T1000 (cell line): ENCODE results near the gene NEDD4L.

Source experiments
- DNase-seq: peaks from one replicate; lab custom pipeline; 2025; ENCODE audit warnings: mixed read lengths; lab: John Stamatoyannopoulos, UW

Gene NEDD4L

GRCh38 chr18:58186258-58186948, 142.4 kb downstream of the NEDD4L start:
- DNase-seq = peak; percentile 21

GRCh38 chr18:58187674-58188073, 143.6 kb downstream of the NEDD4L start:
- DNase-seq = no peak

GRCh38 chr18:58188996-58189395, 145.0 kb downstream of the NEDD4L start:
- no peak for DNase-seq

- no peak for DNase-seq
Observed at GRCh38 chr18:58190842-58191530, 147.0 kb downstream of the NEDD4L start.

- DNase-seq = no peak
Observed at GRCh38 chr18:58191626-58192025, 147.6 kb downstream of the NEDD4L start.

- DNase-seq = no peak
Observed at GRCh38 chr18:58192519-58192918, 148.5 kb downstream of the NEDD4L start.

GRCh38 chr18:58194028-58194427, 150.0 kb downstream of the NEDD4L start:
- DNase-seq = no peak

GRCh38 chr18:58195278-58195765, 151.3 kb downstream of the NEDD4L start:
- DNase-seq = no peak

- DNase-seq = no peak
Observed at GRCh38 chr18:58196164-58196563, 152.1 kb downstream of the NEDD4L start.

- no peak for DNase-seq
Observed at GRCh38 chr18:58196881-58197872, 153.2 kb downstream of the NEDD4L start.

- DNase-seq = no peak
Observed at GRCh38 chr18:58201268-58201667, 157.2 kb downstream of the NEDD4L start.

- DNase-seq = no peak
Observed at GRCh38 chr18:58201733-58202730, 158.0 kb downstream of the NEDD4L start.

GRCh38 chr18:58204776-58205442, 160.9 kb downstream of the NEDD4L start:
- DNase-seq = no peak

- no peak for DNase-seq
Observed at GRCh38 chr18:58205443-58206160, 161.6 kb downstream of the NEDD4L start.

- no peak for DNase-seq
Observed at GRCh38 chr18:58207520-58208152, 163.6 kb downstream of the NEDD4L start.

- DNase-seq = no peak
Observed at GRCh38 chr18:58208207-58208932, 164.3 kb downstream of the NEDD4L start.

GRCh38 chr18:58209326-58209725, 165.3 kb downstream of the NEDD4L start:
- no peak for DNase-seq

- no peak for DNase-seq
Observed at GRCh38 chr18:58211510-58211909, 167.5 kb downstream of the NEDD4L start.

GRCh38 chr18:58212274-58212673, 168.2 kb downstream of the NEDD4L start:
- no peak for DNase-seq
